ENCODE data around the gene HECTD4.
"Not testable (repeated sequence)": the region's sequence is repeated elsewhere in the genome, so short reads cannot be mapped to it uniquely, and the experiment has no call there.

The HECTD4 gene

GRCh38 chr12:112163471-112163991 is 218.7 kb downstream of the HECTD4 start:
- DNase-seq (ENCODE audit: low read depth in 2 of 2, low spot score in 1 of 2): no peak

DNA sequence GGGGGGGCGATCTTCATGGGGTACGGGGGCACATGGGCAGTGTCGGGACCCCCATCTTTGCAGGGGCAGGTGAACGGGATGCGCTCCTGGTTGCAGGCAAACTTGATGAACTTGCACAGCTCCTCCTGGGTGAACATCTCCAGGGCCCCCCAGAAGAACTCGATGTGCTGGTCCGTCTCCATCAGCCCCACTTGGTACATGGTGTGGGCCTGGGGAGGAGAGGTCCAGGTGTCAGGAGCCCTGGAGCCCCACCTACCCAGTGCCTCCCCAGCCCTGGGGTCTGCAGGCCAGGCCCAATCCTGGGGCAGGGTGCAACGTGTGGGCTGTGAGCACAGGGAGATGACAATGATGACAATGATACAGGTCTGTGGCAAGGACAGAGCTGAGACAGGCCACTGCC is 219.2 kb downstream of the HECTD4 start:
- DNase-seq (ENCODE audit: low read depth in 2 of 2, low spot score in 1 of 2): no peak

DNA sequence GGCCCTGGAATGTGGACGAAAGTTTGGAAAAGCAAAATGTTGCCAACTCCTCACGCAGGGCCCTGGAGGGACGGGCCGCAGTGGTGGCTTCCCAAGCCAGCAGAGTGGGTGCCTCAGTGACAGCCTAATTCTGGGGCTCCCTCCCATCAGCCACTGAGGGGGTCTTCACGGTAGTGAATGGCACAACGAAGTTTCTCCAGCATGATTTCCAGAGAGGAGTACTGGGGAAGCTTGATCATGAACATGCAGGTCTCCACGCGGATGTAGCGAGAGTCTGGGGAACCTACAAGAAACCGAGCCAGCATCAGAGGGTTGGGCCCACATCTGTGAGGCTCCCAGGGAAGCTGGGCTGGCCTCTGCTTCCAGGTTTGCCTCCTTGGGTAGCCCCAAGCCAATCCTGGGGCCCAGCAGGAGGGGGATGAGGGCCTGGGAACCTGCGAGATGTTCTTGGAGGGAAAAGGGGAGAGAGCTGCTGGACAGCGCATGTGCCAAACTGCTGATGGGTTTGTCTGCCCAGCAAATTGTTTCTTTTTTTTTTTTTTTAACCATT is 219.9 kb downstream of the HECTD4 start:
- no peak for DNase-seq (ENCODE audit: low read depth in 2 of 2, low spot score in 1 of 2)

DNA sequence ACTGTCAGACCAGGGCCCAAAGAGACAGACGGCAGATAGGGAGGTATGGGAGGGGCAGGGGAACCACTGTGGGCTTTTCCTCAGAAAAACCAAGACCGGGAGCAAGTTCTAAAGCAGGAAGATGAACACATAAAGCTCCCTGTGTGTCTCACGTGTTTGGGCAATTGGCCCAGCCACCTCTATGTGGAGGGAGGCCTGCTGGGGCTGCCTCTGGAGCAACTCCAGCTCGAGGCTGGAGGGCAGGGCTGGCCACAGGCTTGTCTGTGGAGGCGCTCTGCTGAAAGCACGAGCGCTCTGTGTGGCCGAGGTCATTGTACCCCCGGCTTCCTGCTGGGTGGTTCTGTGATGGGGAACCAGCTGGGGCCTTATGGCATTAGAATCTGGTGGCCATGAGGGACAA is 220.5 kb downstream of the HECTD4 start:
- DNase-seq (ENCODE audit: low read depth in 2 of 2, low spot score in 1 of 2): no peak

- no peak for DNase-seq (ENCODE audit: low read depth in 2 of 2, low spot score in 1 of 2)
Observed at GRCh38 chr12:112160611-112161010, 221.6 kb downstream of the HECTD4 start.

GRCh38 chr12:112159146-112159541 is 223.1 kb downstream of the HECTD4 start:
- no peak for DNase-seq (ENCODE audit: low read depth in 2 of 2, low spot score in 1 of 2)

GRCh38 chr12:112158461-112159145 is 223.6 kb downstream of the HECTD4 start:
- DNase-seq (ENCODE audit: low read depth in 2 of 2, low spot score in 1 of 2): not testable (repeated sequence)

DNA sequence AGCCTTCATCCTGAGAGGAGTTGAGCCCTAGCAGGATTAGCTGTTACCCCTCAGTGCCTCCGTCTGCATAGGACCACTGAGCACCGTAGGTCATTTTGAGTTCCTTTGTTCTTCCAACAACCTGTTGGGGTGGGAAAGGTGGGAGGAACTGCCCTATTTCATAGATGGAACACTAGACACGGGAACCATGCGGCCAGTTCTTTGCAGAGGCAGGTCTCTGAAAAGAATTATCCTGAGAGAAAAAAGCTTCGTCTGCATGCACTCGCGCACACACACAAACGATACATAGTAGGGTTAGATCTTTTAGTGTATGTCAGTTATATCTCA is 228.4 kb downstream of the HECTD4 start:
- DNase-seq (ENCODE audit: low read depth in 2 of 2, low spot score in 1 of 2): no peak

DNA sequence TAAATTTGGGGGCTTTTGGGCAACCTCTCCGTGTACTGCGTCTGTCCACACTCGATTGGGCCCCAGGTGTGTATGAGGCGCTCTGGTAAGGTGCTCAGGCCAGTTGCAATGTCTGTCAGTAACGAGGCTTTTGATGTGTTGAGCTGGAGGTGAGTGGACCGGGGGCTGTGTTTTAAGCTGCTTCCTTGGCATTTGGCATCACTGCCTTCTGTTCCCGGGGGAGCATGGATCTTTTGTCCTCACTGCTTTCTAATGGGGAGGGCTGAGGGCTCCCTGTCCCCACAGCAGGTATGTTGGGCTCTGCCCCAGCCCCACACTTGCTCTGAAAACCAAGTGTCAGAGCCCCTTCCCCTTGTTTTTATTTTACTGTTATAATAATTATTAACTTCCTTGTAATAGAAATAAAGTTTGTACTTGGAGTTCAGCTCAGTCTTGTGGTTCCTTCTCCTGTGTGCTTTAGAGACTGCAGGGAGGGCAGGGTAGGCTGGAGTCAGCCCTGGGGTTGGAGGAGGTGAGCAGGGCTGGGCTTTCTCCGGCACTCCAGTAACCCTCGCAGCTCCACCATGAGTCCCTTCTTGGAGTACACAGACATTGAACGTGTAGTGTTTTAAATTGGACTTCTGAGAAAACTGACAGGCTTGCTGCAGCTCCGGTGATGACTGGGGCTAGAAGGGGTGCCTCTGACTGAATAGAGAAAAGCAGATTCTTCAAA is 228.9 kb downstream of the HECTD4 start:
- no peak for DNase-seq (ENCODE audit: low read depth in 2 of 2, low spot score in 1 of 2)

GRCh38 chr12:112151766-112152541 is 230.3 kb downstream of the HECTD4 start:
- no peak for DNase-seq (ENCODE audit: low read depth in 2 of 2, low spot score in 1 of 2)

DNA sequence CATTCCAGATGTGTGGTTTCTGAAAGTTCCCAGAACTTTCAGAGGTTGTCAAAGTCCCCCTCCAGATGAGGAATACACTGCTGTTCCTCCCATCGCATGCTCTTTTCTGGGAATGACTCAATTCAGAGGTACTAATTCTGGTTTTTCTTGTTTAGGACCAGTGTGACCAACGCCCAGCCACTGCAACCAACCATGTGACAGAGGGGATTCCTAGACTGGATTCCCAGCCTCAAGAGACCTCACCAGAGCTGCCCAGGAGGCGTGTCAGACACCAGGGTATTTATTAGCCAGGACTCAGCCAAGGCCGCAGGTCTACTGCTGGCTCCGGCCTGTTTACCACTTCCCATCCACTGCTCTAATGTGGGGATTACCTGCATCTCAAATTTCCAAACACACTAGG is 232.6 kb downstream of the HECTD4 start:
- no peak for DNase-seq (ENCODE audit: low read depth in 2 of 2, low spot score in 1 of 2)

DNA sequence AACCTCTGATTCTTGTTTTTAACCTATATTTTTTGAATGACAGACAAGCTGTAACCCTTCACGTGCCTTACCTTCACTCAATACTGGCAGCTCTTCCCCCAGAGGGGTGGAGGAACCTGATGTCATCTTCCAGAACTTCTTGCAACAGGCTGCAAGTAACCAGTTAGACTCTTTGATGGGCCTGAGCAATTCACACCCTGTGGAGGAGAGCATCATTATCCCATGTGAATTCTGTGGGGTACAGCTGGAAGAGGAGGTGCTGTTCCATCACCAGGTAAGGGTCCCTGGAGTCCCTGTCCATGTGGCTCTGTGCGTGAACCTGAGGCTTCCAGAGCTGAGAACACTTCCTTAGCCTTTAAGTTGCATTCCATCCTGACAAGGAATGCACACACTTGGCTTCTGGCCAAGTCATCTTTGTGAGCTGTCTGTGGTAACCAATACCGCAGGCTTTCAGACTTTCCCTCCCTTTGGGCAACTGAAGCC is 234.2 kb downstream of the HECTD4 start:
- no peak for DNase-seq (ENCODE audit: low read depth in 2 of 2, low spot score in 1 of 2)

DNA sequence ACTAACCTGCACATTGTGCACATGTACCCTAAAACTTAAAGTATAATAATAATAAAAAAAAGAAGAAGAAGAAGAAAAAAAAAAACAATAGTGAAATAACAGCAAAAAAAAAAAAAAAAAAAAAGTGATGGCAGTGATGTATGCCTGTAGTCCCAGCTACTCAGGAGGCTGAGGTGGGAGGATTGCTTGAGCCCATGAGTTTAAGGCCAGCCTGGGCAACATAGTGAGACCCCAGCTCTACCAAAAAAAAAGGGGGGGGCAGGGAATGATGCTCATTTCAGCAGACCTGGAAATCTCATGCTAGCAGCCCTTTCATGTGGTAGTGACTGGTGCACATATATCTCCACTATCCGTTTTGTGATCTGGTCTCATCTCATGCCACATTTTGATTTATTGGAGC is 236.1 kb downstream of the HECTD4 start:
- no peak for DNase-seq (ENCODE audit: low read depth in 2 of 2, low spot score in 1 of 2)

DNA sequence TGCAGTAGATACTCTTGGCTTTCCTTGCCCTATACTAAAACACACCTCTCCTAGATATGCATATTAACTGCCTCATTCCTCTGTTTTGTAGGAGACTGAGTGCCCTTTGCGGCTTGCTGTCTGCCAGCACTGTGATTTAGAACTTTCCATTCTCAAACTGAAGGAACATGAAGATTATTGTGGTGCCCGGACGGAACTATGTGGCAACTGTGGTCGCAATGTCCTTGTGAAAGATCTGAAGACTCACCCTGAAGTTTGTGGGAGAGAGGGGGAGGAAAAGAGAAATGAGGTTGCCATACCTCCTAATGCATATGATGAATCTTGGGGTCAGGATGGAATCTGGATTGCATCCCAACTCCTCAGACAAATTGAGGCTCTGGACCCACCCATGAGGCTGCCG is 241.5 kb downstream of the HECTD4 start:
- no peak for DNase-seq (ENCODE audit: low read depth in 2 of 2, low spot score in 1 of 2)

GRCh38 chr12:112134731-112135130 is 247.5 kb downstream of the HECTD4 start:
- no peak for DNase-seq (ENCODE audit: low read depth in 2 of 2, low spot score in 1 of 2)

DNA sequence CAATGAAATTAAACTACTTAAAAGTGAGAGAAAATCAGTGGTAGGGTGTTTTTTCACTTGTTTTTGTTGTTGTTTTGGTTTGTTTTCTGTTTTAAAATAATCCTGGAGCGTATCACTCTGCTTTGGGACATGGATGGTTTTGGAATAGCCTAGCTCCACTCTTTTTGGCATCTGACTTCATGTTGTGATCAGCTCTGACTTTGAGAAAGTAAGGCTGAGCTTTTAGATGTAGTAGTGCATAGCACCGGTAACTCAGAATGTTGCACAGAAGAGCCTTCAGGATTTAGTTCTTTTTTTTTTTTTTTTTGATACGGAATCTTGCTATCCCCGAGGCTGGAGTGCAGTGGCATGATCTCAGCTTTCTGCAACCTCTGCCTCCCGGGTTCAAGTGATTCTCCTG is 248.8 kb downstream of the HECTD4 start:
- DNase-seq (ENCODE audit: low read depth in 2 of 2, low spot score in 1 of 2): no peak

- DNase-seq (ENCODE audit: low read depth in 2 of 2, low spot score in 1 of 2): no peak
Observed at GRCh38 chr12:112131686-112132085, 250.5 kb downstream of the HECTD4 start.

- no peak for DNase-seq (ENCODE audit: low read depth in 2 of 2, low spot score in 1 of 2)
Observed at GRCh38 chr12:112130441-112130998, 251.7 kb downstream of the HECTD4 start.

DNA sequence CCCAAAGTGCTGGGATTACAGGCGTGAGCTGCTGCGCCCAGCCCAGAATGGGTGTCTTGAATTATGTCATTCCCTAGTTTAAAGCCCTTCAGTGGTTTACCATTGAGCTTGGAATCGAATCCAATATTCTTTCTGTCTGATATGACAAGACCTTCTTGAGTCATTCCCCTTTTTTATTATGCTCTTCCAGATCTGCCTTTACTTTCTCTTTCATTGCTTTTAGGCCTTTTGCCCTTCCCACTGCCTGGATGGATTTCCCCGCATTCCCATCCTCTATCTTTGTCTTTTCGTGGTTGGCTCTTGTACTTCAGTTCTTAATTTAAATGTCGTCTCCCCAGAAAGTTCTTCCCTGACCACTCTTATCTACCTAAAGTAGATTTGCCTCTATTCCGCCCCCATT is 255.3 kb downstream of the HECTD4 start:
- no peak for DNase-seq (ENCODE audit: low read depth in 2 of 2, low spot score in 1 of 2)

- no peak for DNase-seq (ENCODE audit: low read depth in 2 of 2, low spot score in 1 of 2)
Observed at GRCh38 chr12:112126000-112126438, 256.2 kb downstream of the HECTD4 start.
